A549 (cell line): ENCODE measurements around the gene PDE10A.

Experiments
- CEBPB ChIP-seq, 2 experiments: fragments of >200 bp in 1 of 2; sonication (Bioruptor Twin) in 1 of 2; formaldehyde crosslinking in 1 of 2; IDR thresholded peaks; 2 replicates each; pipeline ENCODE4 v1.6.1; 2012 to 2016
- CTCF ChIP-seq: fragments of >200 bp; sonication (Bioruptor Twin); formaldehyde crosslinking; IDR thresholded peaks from 3 replicates; pipeline ENCODE4 v1.5.1; 2016
- ELK1 ChIP-seq: fragments of 150-350 bp; IDR thresholded peaks from 2 replicates; pipeline ENCODE4 v1.6.1; 2014; ENCODE audit warnings: low read depth, mild to moderate bottlenecking, low read length
- KDM1A ChIP-seq: fragments of 200-600 bp; sonication (generic); IDR thresholded peaks from 2 replicates; pipeline ENCODE4 v1.6.1; 2016; ENCODE audit warnings: low read depth, mild to moderate bottlenecking
- POLR2A ChIP-seq: IDR thresholded peaks from 2 replicates; pipeline ENCODE4 v1.6.1; 2012; ENCODE audit warnings: mild to moderate bottlenecking, low read length
- USF2 ChIP-seq: fragments of 450-650 bp; IDR thresholded peaks from 2 replicates; pipeline ENCODE4 v1.6.1; 2014; ENCODE audit warnings: antibody characterized with exemption

GRCh38 chr6:165481921-165482320, 181.1 kb downstream of the PDE10A start:
- TF ChIP-seq POLR2A, result no peak
- TF ChIP-seq KDM1A, result no peak
- no peak for TF ChIP-seq CEBPB (IDR thresholded peaks at IDR 0.05)
- TF ChIP-seq USF2, result no peak
- no peak for TF ChIP-seq CTCF
- TF ChIP-seq ELK1, result no peak
